Osteocyte (in vitro differentiated cells): Measurements from ENCODE around the gene RPRM. TPM values are rescaled to one million over a fixed set of nuclear protein-coding genes. Genes with fewer than 3 reads are reported as not detected.

Source experiments
- DNase-seq: peaks from one replicate; pipeline ENCODE4 v3.0.0; 2021; ENCODE audit warnings: mixed read lengths; ENCODE audit not compliant: unreplicated experiment; ENCODE audit errors: extremely low spot score
- H3K27ac Mint-ChIP-seq: one replicate; pipeline ENCODE4 v1.8.0; 2021; ENCODE audit warnings: mild to moderate bottlenecking, mixed read lengths; ENCODE audit not compliant: unreplicated experiment
- H3K27me3 Mint-ChIP-seq: one replicate; pipeline ENCODE4 v1.8.0; 2021; ENCODE audit warnings: mixed read lengths; ENCODE audit not compliant: unreplicated experiment
- H3K36me3 Mint-ChIP-seq: one replicate; pipeline ENCODE4 v1.8.0; 2021; ENCODE audit warnings: mixed read lengths; ENCODE audit not compliant: unreplicated experiment
- H3K4me1 Mint-ChIP-seq: one replicate; pipeline ENCODE4 v1.8.0; 2021; ENCODE audit warnings: mixed read lengths; ENCODE audit not compliant: unreplicated experiment
- H3K4me3 Mint-ChIP-seq: one replicate; pipeline ENCODE4 v1.8.0; 2021; ENCODE audit warnings: mild to moderate bottlenecking, moderate library complexity, mixed read lengths; ENCODE audit not compliant: unreplicated experiment
- H3K9me3 Mint-ChIP-seq: one replicate; pipeline ENCODE4 v1.8.0; 2021; ENCODE audit warnings: mixed read lengths; ENCODE audit not compliant: unreplicated experiment
- total RNA-seq: library from RNA; stranded (reverse); gene quantifications from 2 replicates; pipeline ENCODE4 v1.2.1, GENCODE V29; 2021
- TF ChIP-seq, protein P1 (sequence below): fragments of 200-600 bp; sonication (generic); IDR thresholded peaks from 2 replicates; pipeline ENCODE4 v1.5.0; 2021; ENCODE audit warnings: antibody characterized with exemption, mild to moderate bottlenecking, moderate library complexity

RPRM gene
- total RNA-seq, 1 donor from 2014 or later: not detected

GRCh38 chr2:153479573-153479972 lies 1.0 kb upstream of the RPRM start:
- no peaks in the 10 kb centered on the region for H3K9me3 Mint-ChIP-seq
- no peak for DNase-seq
- peaks cover 17% of the 10 kb centered on the region for H3K4me1 Mint-ChIP-seq
- H3K36me3 Mint-ChIP-seq: no peaks in the 10 kb centered on the region
- TF ChIP-seq, protein P1, sequence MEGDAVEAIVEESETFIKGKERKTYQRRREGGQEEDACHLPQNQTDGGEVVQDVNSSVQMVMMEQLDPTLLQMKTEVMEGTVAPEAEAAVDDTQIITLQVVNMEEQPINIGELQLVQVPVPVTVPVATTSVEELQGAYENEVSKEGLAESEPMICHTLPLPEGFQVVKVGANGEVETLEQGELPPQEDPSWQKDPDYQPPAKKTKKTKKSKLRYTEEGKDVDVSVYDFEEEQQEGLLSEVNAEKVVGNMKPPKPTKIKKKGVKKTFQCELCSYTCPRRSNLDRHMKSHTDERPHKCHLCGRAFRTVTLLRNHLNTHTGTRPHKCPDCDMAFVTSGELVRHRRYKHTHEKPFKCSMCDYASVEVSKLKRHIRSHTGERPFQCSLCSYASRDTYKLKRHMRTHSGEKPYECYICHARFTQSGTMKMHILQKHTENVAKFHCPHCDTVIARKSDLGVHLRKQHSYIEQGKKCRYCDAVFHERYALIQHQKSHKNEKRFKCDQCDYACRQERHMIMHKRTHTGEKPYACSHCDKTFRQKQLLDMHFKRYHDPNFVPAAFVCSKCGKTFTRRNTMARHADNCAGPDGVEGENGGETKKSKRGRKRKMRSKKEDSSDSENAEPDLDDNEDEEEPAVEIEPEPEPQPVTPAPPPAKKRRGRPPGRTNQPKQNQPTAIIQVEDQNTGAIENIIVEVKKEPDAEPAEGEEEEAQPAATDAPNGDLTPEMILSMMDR: no peak
- H3K4me3 Mint-ChIP-seq: no peak overlapping the region
- no peak overlapping the region for H3K27ac Mint-ChIP-seq
- H3K27me3 Mint-ChIP-seq: peaks cover 67% of the 10 kb centered on the region

DNA sequence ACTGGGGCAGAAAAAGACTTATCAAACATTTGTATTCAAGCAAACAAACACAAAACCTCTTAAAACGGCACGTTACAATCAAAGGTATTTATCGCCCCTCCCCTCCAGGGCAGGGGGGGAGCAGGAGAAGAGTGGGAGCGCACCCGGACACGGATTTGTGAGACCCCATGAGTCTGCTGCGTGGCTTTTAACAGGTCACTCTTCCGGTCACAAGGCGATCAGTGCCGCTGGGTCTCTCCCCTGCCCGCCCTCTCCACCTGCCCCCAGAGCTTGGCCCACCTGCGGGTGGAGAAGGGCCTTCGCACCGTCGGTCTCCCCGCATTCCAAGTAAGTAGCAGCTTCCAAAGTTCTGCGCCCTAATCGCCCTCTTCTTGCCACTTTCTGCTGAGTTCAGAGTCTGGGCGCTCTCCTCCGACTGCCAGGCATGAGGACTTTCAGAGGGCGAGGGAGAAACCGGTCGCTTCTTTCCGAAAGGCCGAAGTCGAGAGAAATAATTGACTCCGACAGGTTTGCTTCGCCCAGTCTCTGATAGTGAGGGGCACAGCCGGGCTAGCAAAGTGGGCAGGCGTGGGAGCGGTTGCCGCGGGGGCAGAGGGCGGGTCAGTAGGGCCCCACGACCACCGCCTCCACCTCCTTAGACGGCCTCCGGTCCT lies 800 bp downstream of the RPRM start:
- H3K4me1 Mint-ChIP-seq: peaks cover 17% of the 10 kb centered on the region
- H3K9me3 Mint-ChIP-seq: no peaks in the 10 kb centered on the region
- peaks cover 70% of the 10 kb centered on the region for H3K27me3 Mint-ChIP-seq
- H3K4me3 Mint-ChIP-seq: peak overlapping the region; percentile 64
- no peak for DNase-seq
- TF ChIP-seq, protein P1: no peak
- H3K27ac Mint-ChIP-seq: no peak overlapping the region
- no peaks in the 10 kb centered on the region for H3K36me3 Mint-ChIP-seq

DNA sequence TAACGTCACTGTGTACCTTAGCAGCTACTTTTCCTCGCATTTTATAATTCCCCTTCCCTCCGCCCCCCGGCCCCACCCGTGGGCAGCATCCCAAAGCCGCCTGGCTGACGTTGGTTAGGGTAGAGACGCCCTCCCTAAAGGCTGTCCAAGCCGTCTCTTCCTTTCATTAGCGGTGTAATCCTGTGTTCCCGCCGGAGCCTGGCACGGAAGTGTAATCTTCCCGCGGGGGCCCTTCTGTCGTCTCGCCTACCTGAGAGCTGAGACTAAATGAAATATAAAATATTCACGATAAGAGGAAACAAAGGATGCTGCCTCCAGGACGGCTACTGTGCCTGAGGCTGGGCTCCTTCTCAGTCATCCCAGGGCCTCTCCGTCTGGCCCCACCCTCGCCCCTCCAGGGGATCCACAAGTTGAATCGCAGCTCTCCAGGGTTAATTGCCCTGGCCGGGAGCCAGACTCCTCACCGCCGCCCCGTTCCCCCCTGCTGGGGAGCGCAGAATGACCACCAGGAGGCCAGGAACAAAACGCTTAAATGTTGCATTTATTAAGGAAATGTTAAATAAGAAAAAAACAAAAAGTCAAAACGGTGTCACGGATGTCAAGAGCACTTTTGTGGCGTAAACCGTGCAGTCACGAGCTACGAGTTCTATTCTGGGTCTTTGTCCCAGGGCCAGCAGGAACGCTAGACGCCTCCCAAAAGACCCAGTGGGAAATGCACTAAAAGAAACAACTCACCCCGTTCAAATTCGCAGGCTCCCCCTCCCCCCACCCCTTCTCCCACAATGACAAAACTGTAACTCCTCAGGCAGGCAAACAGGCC lies 1.5 kb downstream of the RPRM start:
- DNase-seq: no peak
- Mint-ChIP-seq H3K27me3 (peaks cover 68% of the 10 kb centered on the region), H3K36me3 (no peaks in the 10 kb centered on the region), H3K4me3 (peak overlapping the region; percentile 36), H3K9me3 (no peaks in the 10 kb centered on the region), H3K4me1 (peaks cover 17% of the 10 kb centered on the region), H3K27ac (no peak overlapping the region)
- TF ChIP-seq, protein P1: no peak

- no peak for DNase-seq
- H3K9me3 Mint-ChIP-seq: no peaks in the 10 kb centered on the region
- H3K4me1 Mint-ChIP-seq: peaks cover 17% of the 10 kb centered on the region
- H3K27ac Mint-ChIP-seq: no peak overlapping the region
- peaks cover 62% of the 10 kb centered on the region for H3K27me3 Mint-ChIP-seq
- TF ChIP-seq, protein P1: no peak
- H3K4me3 Mint-ChIP-seq: no peak overlapping the region
- no peaks in the 10 kb centered on the region for H3K36me3 Mint-ChIP-seq
Observed at GRCh38 chr2:153476491-153476815, 2.1 kb downstream of the RPRM start.

- Mint-ChIP-seq H3K4me1 (peaks cover 17% of the 10 kb centered on the region), H3K27ac (no peak overlapping the region), H3K36me3 (no peaks in the 10 kb centered on the region), H3K27me3 (peaks cover 50% of the 10 kb centered on the region), H3K9me3 (no peaks in the 10 kb centered on the region), H3K4me3 (no peak overlapping the region)
- DNase-seq: no peak
- TF ChIP-seq, protein P1: no peak
Observed at GRCh38 chr2:153474876-153475435, 3.6 kb downstream of the RPRM start.
